ENCODE measurements around the gene HCFC1R1. TPM values are rescaled to one million over a fixed set of nuclear protein-coding genes. Genes with fewer than 3 reads are reported as not detected.

The HCFC1R1 gene
- total and polyA plus RNA-seq, 2 of the 8 experiments (the other 6 are each of a cell fraction or from before 2014, with no cell fraction given) = 72.7 to 138 TPM

Small RNA genes within 50 kb of the gene (small RNA-seq; reads per million reads assigned to genes)
- not detected for gene LINC00514 (ENCODE audit: insufficient read depth)

Other genes starting within 250 kb of the HCFC1R1 start
- gene ELOB, start 246.7 kb downstream of the HCFC1R1 start, total RNA-seq (2021; fragmentation: NEBNext Ultra II Directional; extraction: Animal tissue kit (Norgen Biotek cat#: 25700)) = 237 and 248 TPM in 2 replicates
- 1,357 and 1,702 TPM in 2 replicates for gene ELOB, start 246.7 kb downstream of the HCFC1R1 start, polyA plus RNA-seq (2011; rRNA removed)
- gene PRSS33, start 236.4 kb downstream of the HCFC1R1 start, total RNA-seq (2021; fragmentation: NEBNext Ultra II Directional; extraction: Animal tissue kit (Norgen Biotek cat#: 25700)) = not detected in 2 replicates
- 0.09 and 0.17 TPM in 2 replicates for gene PRSS33, start 236.4 kb downstream of the HCFC1R1 start, polyA plus RNA-seq (2011; rRNA removed)
- gene PRSS41, start 225.5 kb downstream of the HCFC1R1 start, total RNA-seq (2021; fragmentation: NEBNext Ultra II Directional; extraction: Animal tissue kit (Norgen Biotek cat#: 25700)) = not detected in 2 replicates
- not detected in 2 replicates for gene PRSS41, start 225.5 kb downstream of the HCFC1R1 start, polyA plus RNA-seq (2011; rRNA removed)
- gene PRSS21, start 206.7 kb downstream of the HCFC1R1 start, total RNA-seq (2021; fragmentation: NEBNext Ultra II Directional; extraction: Animal tissue kit (Norgen Biotek cat#: 25700)) = 1.0 and 2.7 TPM in 2 replicates
- gene PRSS21, start 206.7 kb downstream of the HCFC1R1 start, polyA plus RNA-seq (2011; rRNA removed) = 0.76 and 1.4 TPM in 2 replicates
- gene ZG16B, start 193.6 kb downstream of the HCFC1R1 start, total RNA-seq (2021; fragmentation: NEBNext Ultra II Directional; extraction: Animal tissue kit (Norgen Biotek cat#: 25700)) = not detected in 2 replicates
- gene ZG16B, start 193.6 kb downstream of the HCFC1R1 start, polyA plus RNA-seq (2011; rRNA removed) = 0.11 TPM in 1 of 2 replicates, not detected in the other
- 2.7 and 4.4 TPM in 2 replicates for gene PRSS22, start 165.8 kb downstream of the HCFC1R1 start, total RNA-seq (2021; fragmentation: NEBNext Ultra II Directional; extraction: Animal tissue kit (Norgen Biotek cat#: 25700))
- gene PRSS22, start 165.8 kb downstream of the HCFC1R1 start, polyA plus RNA-seq (2011; rRNA removed) = 4.0 and 5.8 TPM in 2 replicates
- gene FLYWCH2, start 140.7 kb downstream of the HCFC1R1 start, total RNA-seq (2021; fragmentation: NEBNext Ultra II Directional; extraction: Animal tissue kit (Norgen Biotek cat#: 25700)) = 16.4 and 20.2 TPM in 2 replicates
- gene FLYWCH2, start 140.7 kb downstream of the HCFC1R1 start, polyA plus RNA-seq (2011; rRNA removed) = 30.7 and 43.8 TPM in 2 replicates
- 23.1 and 23.5 TPM in 2 replicates for gene FLYWCH1, start 112.0 kb downstream of the HCFC1R1 start, total RNA-seq (2021; fragmentation: NEBNext Ultra II Directional; extraction: Animal tissue kit (Norgen Biotek cat#: 25700))
- gene FLYWCH1, start 112.0 kb downstream of the HCFC1R1 start, polyA plus RNA-seq (2011; rRNA removed) = 12.4 and 22.2 TPM in 2 replicates
- 6.6 and 7.8 TPM in 2 replicates for gene KREMEN2, start 59.7 kb downstream of the HCFC1R1 start, total RNA-seq (2021; fragmentation: NEBNext Ultra II Directional; extraction: Animal tissue kit (Norgen Biotek cat#: 25700))
- 7.0 and 10.4 TPM in 2 replicates for gene KREMEN2, start 59.7 kb downstream of the HCFC1R1 start, polyA plus RNA-seq (2011; rRNA removed)
- 28.2 and 28.8 TPM in 2 replicates for gene PAQR4, start 54.6 kb downstream of the HCFC1R1 start, total RNA-seq (2021; fragmentation: NEBNext Ultra II Directional; extraction: Animal tissue kit (Norgen Biotek cat#: 25700))
- 34.6 and 52.8 TPM in 2 replicates for gene PAQR4, start 54.6 kb downstream of the HCFC1R1 start, polyA plus RNA-seq (2011; rRNA removed)
- gene PKMYT1, start 43.5 kb downstream of the HCFC1R1 start, total RNA-seq (2021; fragmentation: NEBNext Ultra II Directional; extraction: Animal tissue kit (Norgen Biotek cat#: 25700)) = 74.7 and 83.6 TPM in 2 replicates
- 85.2 and 180 TPM in 2 replicates for gene PKMYT1, start 43.5 kb downstream of the HCFC1R1 start, polyA plus RNA-seq (2011; rRNA removed)
- 0.60 and 0.77 TPM in 2 replicates for gene CLDN9, start 11.0 kb downstream of the HCFC1R1 start, total RNA-seq (2021; fragmentation: NEBNext Ultra II Directional; extraction: Animal tissue kit (Norgen Biotek cat#: 25700))
- 0.89 and 2.2 TPM in 2 replicates for gene CLDN9, start 11.0 kb downstream of the HCFC1R1 start, polyA plus RNA-seq (2011; rRNA removed)
- 747 and 793 TPM in 2 replicates for gene CLDN6, start 5.8 kb downstream of the HCFC1R1 start, total RNA-seq (2021; fragmentation: NEBNext Ultra II Directional; extraction: Animal tissue kit (Norgen Biotek cat#: 25700))
- gene CLDN6, start 5.8 kb downstream of the HCFC1R1 start, polyA plus RNA-seq (2011; rRNA removed) = 1,115 and 1,541 TPM in 2 replicates
- gene TNFRSF12A, start 3.6 kb downstream of the HCFC1R1 start, total RNA-seq (2021; fragmentation: NEBNext Ultra II Directional; extraction: Animal tissue kit (Norgen Biotek cat#: 25700)) = 77.0 and 81.0 TPM in 2 replicates
- 82.5 and 121 TPM in 2 replicates for gene TNFRSF12A, start 3.6 kb downstream of the HCFC1R1 start, polyA plus RNA-seq (2011; rRNA removed)
- 78.5 and 82.9 TPM in 2 replicates for gene THOC6, start 93 bp upstream of the HCFC1R1 start, total RNA-seq (2021; fragmentation: NEBNext Ultra II Directional; extraction: Animal tissue kit (Norgen Biotek cat#: 25700))
- gene THOC6, start 93 bp upstream of the HCFC1R1 start, polyA plus RNA-seq (2011; rRNA removed) = 111 and 137 TPM in 2 replicates
- gene BICDL2, start 13.0 kb upstream of the HCFC1R1 start, total RNA-seq (2021; fragmentation: NEBNext Ultra II Directional; extraction: Animal tissue kit (Norgen Biotek cat#: 25700)) = 14.3 and 15.9 TPM in 2 replicates
- 7.3 and 14.2 TPM in 2 replicates for gene BICDL2, start 13.0 kb upstream of the HCFC1R1 start, polyA plus RNA-seq (2011; rRNA removed)
- 23.9 and 26.7 TPM in 2 replicates for gene MMP25, start 22.6 kb upstream of the HCFC1R1 start, total RNA-seq (2021; fragmentation: NEBNext Ultra II Directional; extraction: Animal tissue kit (Norgen Biotek cat#: 25700))
- 7.7 and 14.8 TPM in 2 replicates for gene MMP25, start 22.6 kb upstream of the HCFC1R1 start, polyA plus RNA-seq (2011; rRNA removed)
- gene IL32, start 41.7 kb upstream of the HCFC1R1 start, total RNA-seq (2021; fragmentation: NEBNext Ultra II Directional; extraction: Animal tissue kit (Norgen Biotek cat#: 25700)) = 2.0 and 2.7 TPM in 2 replicates
- gene IL32, start 41.7 kb upstream of the HCFC1R1 start, polyA plus RNA-seq (2011; rRNA removed) = 4.3 and 5.0 TPM in 2 replicates
- 195 and 209 TPM in 2 replicates for gene ZSCAN10, start 75.4 kb upstream of the HCFC1R1 start, total RNA-seq (2021; fragmentation: NEBNext Ultra II Directional; extraction: Animal tissue kit (Norgen Biotek cat#: 25700))
- 314 and 488 TPM in 2 replicates for gene ZSCAN10, start 75.4 kb upstream of the HCFC1R1 start, polyA plus RNA-seq (2011; rRNA removed)
- 17.0 and 19.1 TPM in 2 replicates for gene ZNF205, start 88.6 kb upstream of the HCFC1R1 start, total RNA-seq (2021; fragmentation: NEBNext Ultra II Directional; extraction: Animal tissue kit (Norgen Biotek cat#: 25700))
- 19.9 and 28.5 TPM in 2 replicates for gene ZNF205, start 88.6 kb upstream of the HCFC1R1 start, polyA plus RNA-seq (2011; rRNA removed)
- gene ZNF213, start 111.1 kb upstream of the HCFC1R1 start, total RNA-seq (2021; fragmentation: NEBNext Ultra II Directional; extraction: Animal tissue kit (Norgen Biotek cat#: 25700)) = 6.9 and 7.3 TPM in 2 replicates
- gene ZNF213, start 111.1 kb upstream of the HCFC1R1 start, polyA plus RNA-seq (2011; rRNA removed) = 1.6 and 3.8 TPM in 2 replicates
- gene OR1F1, start 164.3 kb upstream of the HCFC1R1 start, total RNA-seq (2021; fragmentation: NEBNext Ultra II Directional; extraction: Animal tissue kit (Norgen Biotek cat#: 25700)) = 0.48 and 0.52 TPM in 2 replicates
- gene OR1F1, start 164.3 kb upstream of the HCFC1R1 start, polyA plus RNA-seq (2011; rRNA removed) = 0.93 and 1.2 TPM in 2 replicates
- gene ZNF200, start 211.2 kb upstream of the HCFC1R1 start, total RNA-seq (2021; fragmentation: NEBNext Ultra II Directional; extraction: Animal tissue kit (Norgen Biotek cat#: 25700)) = 7.5 and 9.9 TPM in 2 replicates
- gene ZNF200, start 211.2 kb upstream of the HCFC1R1 start, polyA plus RNA-seq (2011; rRNA removed) = 2.7 and 3.0 TPM in 2 replicates
- gene MEFV, start 232.7 kb upstream of the HCFC1R1 start, total RNA-seq (2021; fragmentation: NEBNext Ultra II Directional; extraction: Animal tissue kit (Norgen Biotek cat#: 25700)) = not detected in 2 replicates
- 0.02 and 0.03 TPM in 2 replicates for gene MEFV, start 232.7 kb upstream of the HCFC1R1 start, polyA plus RNA-seq (2011; rRNA removed)

Data from H1 (cell line).